NCI-H82 treated with DMSO at 0.1 percent for 48 hours (cell line): ENCODE data around the gene RHEBL1.
A peak's percentile ranks its signal among the peaks of the same experiment; 100 is the strongest.

Experiments
- DNase-seq: peaks from one replicate; lab custom pipeline; 2025; ENCODE audit not compliant: unreplicated experiment; lab: John Stamatoyannopoulos, UW

RHEBL1 gene

DNA sequence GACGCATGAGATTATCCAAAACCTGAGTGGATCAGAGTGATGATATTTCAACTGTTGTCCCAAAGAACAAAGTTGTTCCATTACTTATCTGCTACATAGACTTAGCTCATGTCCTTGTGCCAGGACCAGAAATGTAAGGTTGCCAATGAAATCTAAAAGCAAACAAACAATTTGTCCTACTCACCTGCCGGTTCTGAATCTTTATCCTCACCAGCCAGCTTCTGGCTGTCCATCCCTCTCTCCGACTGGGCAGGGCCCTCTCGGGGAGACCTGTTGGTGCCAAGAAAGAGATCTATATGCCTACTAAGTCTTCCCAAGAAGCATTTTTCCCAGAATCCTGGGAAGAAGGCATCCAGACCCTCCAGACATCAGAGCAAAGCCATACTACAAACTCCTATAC lies 14.7 kb downstream of the RHEBL1 start:
- DNase-seq: no peak

DNA sequence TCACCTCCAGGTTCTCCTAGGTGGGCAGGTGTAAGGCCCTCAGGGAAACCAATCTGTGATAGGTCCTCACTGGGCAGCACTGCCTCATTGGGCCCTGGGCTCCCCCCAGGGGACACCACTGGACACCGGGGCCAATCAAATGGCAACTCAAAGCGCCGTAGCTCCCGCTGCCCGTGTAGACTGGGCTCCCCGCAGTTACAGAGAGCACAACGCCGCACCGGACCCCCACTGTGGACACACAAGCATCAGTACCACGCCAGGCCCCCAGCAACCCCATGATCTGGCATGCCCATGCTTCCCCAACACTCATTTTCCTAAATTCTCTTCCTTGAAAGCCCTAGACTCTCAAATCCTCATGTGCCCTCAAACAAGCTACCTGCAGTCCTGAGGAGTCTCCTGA lies 15.3 kb downstream of the RHEBL1 start:
- no peak for DNase-seq

DNA sequence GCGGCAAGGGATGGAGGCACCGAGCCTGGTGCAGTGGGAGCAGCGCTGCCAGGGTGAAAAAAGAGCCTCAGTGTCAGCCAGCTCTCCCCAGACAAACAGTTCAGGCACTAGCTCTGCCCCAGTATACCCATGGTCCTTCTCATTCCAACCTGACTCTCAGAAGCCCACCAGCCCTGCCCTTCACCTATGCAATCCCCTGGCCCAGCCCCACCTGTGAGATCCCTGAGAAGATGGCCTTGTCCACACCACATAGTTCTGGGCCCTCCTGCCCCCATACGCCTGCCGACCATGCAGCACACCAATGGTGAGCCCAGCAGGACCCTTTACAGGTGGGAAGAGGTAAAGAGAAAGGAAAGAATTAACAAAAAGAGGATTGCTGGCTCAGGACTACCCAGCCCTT lies 15.7 kb downstream of the RHEBL1 start:
- no peak for DNase-seq

DNA sequence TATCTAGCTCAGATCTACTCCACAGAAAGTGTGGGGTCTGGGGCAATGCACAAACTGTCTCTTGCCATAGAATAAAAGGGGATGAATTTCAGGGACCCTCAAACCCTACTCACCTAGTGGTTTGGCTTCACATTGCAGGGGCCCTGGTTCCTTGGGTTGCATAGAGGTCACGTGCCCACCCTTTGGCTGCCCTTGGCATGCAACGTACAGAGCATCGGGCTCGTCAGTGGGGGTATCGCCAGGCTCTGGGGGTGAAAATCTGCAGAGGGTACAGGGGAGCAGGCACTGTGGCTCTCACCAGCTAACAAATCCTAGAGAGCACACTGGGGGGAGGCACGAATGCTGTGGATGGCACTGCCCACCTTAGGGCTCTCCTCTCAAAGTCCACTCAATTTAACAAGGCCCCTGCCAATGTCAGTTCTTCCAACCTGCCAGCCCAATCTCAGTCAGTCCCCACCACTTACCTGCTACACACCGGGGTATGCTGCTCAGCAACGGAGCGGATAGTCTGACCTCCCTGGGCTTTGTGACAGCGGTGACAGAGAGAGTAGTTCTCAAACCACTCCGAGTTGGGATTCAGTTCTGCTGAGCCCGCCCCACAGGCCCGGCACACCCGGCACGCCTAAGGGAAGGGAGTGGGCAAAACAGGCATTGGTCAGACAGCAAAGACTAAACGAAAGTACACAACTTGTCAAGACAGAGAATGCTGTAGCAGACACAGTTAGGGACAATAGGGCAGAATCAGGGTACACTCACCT lies 17.1 kb downstream of the RHEBL1 start:
- no peak for DNase-seq

DNA sequence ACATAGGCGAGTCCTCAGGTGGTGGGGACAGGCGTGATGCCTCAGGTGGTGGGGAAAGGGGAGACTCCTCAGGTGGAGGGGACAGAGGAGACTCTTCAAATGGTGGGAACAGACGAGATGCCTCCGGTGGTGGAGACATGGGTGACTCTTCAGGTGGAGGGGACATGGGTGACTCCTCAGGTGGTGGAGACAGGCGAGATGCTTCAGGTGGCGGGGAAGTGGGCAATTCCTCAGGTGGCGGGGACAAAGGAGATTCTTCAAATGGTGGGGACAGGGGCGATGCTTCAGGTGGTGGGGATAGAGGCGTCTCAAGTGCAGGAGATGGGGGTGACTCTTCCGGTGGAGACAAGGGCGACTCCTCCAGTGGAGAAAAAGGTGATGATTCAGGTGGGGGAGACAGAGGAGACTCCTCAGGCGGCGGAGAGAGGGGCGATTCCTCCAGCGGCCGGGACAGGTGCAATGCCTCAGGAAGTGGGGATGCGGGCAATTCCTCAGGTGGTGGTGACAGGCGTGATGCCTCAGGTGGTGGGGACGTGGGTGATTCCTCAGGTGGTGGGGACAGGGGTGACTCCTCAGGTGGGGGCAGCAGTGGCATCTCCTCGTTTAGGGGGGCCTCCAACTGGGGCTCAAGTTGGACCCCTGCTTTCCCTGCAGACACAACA lies 17.9 kb downstream of the RHEBL1 start:
- DNase-seq: no peak

DNA sequence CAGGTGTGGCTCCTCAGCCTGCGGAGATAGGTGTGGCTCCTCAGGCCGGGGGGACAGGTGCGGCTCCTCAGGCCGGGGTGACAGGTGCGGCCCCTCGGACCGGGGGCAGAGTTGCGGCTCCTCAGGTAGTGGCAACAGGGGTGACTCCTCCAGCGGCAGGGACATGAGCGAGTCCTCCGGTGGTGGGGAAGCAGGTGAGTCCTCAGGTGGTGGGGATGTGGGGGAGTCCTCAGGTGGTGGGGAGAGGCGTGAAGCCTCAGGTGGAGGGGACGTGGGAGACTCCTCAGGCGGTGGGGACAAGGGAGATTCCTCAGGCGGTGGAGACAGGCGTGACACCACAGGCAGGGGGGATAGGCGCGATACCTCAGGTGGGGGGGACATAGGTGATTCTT lies 18.4 kb downstream of the RHEBL1 start:
- no peak for DNase-seq

DNA sequence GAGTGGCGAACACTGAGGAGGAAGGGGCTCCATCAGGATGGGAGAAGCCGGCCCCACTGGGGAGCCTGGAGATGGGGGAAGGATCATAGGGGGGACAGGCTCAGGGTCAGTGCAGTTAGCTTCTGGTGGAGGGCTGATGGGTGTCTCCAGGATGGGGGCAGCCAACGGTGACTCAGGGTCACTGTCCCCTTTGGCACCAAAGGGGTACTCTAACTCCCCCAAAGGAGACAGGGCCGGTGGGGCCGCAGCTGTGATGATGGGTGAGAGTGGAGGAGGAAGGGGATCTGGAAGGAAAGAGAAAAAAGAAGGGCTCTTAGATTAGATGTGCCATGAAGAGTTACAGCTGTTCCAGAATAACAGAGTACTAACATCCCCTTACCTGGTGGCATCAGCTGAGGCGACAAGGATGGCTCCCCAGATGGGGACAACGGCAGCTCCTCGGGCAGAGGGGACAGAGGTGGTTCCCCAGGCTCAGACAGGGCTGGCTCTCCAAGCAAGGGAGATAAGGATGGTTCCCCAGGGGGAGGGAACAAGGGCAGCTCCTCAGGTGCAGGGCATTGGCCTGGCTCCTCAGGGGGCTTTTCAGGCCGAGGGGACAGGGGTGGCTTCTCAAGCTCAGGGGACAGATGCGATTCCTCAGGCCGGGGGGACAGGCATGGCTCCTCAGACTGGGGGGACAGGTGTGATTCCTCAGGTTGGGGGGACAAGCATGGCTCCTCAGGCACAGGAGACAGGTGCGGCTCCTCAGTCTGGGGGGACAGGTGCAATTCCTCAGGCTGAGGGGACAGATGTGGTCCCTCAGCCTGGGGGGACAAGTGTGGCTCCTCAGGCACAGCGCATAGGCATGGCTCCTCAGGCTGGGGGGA lies 19.0 kb downstream of the RHEBL1 start:
- DNase-seq: no peak

DNA sequence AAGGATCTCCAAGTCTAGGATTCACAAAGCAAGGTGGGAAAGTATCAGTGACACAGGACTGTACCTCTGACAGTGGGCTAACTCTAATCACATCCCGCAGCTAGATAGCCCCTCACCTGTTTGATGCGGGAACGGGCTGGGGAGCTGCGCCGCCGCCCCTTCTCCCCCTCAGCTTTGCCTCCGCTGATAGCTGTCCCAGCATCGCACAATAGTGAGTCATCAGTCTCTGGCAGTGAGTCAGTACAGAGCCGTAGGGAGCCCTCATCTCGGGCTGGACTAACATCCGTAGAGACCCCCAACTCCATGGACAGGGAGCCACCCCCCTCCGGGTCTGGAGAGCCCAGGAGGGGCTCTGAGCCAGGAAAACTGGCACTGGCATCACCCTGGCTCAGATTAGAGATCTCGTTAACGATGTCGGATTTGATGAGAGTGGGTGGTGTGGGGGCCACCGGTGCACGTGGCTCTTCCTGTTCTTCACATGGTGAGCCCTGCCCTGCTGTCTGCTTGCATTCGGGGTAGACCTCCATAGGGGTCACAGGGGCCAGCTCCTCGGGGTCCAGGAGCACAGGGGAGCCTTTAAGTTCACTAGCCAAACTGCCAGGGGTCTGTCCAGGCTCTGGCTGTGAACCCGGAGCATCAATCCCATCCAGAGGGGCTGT lies 20.1 kb downstream of the RHEBL1 start:
- no peak for DNase-seq

DNA sequence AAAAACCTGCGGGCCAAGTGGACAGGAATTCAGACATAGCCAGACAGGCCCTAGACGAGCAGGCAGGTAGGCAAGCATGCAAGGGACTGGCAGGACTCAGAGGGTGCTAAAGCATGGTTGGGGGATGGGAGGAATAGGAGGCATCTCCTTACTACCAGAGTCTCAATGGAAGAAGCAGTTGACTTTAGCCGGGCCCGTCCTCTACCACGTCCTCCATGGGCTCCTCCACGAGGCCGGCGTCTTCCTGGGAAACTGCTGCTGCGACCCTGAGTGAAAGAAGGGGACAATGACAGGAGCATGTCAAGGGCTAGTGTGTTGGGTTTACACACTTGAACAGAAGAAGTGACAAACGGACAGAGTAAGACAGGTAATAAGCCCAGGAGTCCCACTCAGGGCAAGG lies 20.8 kb downstream of the RHEBL1 start:
- DNase-seq: no peak

DNA sequence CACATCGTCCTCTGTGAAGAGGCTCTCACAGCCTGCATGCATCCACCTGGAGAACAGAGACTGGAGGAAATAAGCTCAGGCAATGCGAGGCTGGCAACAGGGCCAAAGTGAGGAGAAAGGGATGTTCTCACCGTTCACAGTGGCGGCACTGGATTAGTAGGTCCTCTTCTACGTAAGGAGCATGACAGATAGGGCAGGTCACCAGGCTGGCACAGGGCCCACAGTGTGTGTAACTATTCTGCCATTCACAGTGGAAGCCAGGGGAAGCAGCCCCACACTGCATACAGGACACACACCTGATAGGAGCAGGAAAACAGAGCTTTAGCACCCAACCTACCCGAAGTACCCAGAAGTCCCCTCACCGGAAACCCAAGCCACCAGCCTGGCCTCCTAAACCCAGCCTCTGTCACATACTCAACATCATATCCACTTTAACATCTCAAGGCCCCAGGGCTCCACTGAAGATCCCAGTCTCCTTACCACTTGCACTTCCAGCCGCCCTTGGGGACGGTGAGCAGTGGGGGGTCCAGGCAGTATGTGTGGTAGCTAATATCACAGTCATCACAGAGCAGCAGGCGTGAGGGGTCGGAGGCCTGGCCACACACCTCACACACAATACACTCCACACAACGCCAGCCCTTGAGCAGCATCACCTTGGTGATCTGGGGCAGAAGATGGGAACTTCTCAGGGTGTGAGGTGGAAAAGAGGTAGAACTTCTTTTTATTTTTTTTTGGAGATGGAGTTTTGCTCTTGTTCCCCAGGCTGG lies 23.5 kb downstream of the RHEBL1 start:
- no peak for DNase-seq

DNA sequence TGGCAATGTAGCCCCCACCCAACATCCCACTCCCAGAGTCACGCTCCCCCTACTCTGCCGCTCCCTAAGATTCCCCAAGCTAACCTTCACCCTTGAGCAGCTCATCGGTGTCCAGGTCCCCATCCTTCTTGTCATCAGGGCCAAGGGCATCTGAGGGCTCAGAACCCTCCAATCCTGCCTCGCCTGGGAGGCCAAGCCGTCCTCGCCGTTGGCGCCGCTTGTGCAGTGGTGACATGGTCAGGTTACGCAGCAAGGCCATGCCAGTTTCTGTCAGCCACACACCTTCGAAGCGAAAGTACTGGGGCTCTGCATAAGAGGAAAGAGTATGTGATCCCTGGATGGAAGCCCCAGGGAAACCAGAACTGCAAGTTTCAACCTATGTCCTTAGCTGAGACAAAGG lies 25.1 kb downstream of the RHEBL1 start:
- no peak for DNase-seq

DNA sequence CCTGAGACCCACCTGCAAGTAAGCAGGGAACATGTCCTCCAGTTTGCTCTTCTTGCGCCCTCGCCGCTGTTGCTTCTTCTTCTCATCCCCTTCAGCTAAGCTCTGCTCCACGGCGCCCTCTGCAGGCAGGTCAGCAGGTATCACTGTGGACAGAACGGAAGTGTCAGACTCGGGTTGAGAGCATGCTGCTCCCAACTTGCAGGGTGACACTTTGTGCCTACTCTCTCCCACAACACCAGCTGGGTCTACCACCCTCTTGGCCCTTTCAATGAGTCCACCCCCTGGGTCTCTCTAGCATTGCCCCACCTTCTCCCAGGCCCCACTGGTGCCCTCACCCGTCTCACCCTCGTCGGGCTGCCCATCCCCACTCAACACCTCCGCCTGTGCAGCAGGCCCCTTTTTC lies 25.9 kb downstream of the RHEBL1 start:
- DNase-seq: peak; percentile 47

DNA sequence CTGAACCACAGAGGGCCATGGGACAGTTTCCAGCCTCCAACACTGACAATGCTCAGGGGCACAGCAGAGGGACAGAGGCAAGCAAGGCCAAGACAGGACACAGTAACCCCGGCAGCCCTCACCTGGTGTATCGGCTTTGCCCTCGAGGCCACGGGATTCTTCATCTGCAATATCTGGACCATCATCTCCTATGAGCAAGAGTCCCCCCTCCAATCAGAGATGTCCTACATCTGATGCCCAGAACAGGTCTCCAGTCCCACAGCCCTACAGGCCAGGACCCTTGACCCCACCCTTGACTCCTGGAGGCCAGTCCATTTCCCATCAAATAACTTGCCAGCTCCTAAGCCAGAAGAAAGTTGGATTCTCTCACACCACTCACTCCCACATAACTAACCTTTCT lies 26.5 kb downstream of the RHEBL1 start:
- DNase-seq: no peak

DNA sequence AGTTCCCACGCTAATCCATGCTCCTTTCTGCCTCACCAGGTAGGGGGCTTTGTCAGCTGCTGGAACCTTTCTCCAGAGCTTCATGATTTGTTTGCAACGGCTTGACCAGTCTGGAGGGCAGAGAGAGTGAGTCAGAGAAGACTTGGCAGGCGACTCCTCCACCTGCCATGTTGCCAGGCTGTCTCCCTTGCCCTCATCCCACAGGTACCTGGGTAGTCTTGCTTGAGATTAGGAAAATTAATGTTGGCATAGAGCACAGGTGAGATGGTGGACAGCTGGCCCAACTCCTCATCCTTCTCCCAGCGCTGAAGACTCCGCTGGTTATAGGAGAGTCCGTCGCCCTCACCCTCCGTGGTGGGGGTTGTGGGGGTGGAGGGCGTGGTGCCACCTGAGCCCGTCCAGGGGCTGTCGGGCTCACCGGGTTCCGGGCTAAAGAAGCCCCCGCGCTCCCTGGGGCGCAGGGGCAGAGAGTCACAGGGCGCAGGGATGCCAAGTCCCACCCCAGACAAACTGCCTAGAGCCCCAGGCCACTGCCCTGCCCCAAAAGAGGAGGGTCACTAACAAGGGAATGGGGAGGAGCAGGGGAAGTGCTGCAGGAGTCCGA lies 27.8 kb downstream of the RHEBL1 start:
- DNase-seq: no peak

DNA sequence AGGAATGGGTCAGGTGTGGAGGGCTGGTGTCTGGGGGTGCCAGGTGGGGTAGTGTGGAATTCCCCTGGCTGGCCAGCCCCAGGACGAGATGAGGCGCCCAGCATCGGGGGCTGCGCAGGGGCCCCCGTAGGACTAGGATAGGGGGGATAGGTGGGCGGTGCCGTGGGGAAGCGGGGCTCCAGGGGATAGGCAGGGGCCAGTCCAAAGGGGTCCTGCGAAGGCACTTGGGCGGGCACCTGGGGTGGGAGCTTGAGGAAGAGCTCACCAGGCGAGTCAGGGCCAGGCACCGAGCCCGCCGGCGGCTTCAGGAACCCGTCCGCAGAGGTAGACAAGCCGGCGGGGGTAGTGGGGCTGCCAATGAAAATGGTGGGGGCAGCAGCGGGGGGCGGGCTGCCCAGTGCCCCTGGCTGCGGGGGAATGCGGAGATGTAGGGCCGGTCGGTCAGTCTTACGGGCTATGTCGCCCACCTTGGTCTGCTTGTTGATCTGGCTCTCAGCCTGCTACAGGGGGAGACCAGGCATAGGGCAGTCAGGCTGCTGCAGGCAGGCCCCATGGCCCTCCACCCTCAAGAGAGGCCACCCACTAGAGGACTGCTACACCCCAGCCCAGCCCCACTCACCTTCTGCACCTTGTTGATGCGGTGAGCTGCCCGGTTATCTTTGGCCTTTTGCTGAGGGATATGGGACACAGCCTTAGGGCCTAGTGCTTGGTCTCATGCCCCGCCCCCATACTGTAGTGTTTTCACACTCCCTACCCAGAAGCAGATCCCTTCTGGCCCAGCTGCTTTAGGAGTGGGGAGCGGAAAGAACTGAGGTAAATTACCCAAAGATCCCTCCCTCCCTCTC lies 28.5 kb downstream of the RHEBL1 start:
- DNase-seq: no peak

DNA sequence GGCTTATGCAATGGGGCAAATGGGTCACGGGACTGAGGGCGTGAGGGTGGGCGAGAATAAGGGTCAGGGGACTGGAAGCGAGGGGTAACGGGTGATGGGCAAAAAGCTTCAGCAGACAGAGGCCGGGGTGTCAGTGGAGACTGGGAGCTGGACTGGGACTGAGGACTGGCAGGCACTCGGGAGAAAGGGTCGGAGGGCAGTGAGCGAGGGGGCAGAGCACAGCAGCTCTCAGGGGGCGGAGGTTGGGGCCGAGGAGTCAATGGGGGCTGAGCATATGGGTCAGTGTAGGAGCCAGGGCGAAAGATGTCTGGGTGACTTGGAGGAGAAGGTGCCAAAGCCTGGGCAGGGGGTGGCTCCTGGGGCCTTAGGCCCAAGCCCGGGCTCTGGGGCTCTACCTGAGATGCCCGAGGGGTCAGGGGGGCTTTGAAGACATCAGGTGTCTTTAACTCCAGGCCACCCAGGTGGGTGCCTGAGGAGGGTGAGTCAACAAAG lies 29.4 kb downstream of the RHEBL1 start:
- no peak for DNase-seq

DNA sequence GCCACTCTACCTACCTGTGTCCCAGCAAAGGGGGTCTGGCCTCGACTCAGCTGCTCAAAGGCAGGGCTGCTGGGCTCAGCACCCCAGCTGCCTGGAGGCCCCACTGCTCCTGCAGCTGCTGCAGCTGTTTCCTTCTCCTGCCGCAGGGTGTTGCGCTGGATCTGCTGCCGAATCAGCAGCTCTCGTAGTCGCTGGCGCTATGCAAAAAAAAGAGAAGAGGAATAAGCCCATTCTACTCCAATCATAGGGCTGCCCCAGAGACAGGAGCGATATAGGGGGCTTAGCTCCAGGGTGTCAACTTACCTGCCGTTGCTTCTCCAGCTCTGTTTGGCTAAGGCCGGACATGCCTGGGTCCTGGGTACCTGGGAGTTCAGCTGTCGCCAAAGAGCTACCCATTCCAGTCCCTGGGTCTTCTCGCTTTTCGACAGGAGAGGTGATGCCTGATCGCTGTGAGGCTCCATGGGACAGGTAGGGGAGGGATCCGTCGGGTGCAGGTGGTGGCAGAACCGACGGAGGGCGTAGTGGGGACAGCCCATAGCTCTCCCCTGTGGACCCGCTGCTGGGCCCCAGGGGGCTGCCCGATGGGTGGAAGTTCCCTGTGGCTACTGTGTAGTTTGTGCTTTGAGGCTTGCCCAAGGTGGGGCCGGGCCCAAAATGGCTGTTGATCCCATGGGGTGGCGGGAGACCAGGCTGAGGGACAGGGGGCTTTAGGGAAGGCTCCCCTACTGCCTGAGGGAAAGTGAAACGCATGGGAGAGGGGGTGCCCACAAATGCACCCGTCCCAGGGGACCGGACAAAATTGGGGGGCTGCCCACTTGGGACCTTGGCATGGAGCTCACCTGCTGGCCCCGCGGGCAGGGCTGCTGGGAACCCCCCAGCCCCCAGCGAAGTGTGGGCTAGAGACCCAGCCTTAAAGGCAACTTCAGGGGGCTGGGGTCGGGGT lies 30.1 kb downstream of the RHEBL1 start:
- no peak for DNase-seq

DNA sequence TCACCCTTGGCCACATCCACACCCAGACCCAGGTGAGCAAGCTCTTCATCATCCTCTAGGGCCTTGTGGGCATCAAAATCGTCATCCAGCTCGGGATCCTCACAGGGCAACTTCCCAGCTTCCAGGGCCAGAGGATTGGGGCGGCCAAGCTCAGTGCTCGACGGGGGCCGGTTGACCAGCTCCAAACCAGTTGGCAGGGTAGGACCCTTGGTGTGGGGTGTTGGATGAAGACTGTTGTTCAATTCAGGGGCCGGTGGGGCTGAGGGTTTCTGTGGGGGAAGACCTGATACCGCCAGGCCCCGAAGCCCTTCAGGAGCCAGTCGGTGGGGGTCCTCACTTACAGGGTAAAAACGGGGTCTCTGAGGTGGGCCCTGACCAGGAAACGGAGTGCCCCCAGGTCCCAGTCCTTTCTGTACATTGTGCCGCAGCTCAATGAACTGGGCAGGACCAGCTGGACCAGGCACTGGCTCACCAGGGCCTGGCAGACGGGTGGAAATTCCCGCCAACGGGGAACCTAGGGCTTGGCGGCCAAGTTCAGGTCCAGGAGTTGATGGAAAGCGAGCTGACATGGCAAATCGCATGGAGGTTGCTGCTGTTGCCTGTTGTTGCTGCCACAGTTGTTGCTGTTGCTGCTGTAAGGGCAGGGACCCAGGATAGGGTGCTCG lies 31.4 kb downstream of the RHEBL1 start:
- DNase-seq: no peak
